ENCODE data around the gene CCDC28B.
"Not testable (repeated sequence)": the region's sequence is repeated elsewhere in the genome, so short reads cannot be mapped to it uniquely, and the experiment has no call there.

CCDC28B gene

DNA sequence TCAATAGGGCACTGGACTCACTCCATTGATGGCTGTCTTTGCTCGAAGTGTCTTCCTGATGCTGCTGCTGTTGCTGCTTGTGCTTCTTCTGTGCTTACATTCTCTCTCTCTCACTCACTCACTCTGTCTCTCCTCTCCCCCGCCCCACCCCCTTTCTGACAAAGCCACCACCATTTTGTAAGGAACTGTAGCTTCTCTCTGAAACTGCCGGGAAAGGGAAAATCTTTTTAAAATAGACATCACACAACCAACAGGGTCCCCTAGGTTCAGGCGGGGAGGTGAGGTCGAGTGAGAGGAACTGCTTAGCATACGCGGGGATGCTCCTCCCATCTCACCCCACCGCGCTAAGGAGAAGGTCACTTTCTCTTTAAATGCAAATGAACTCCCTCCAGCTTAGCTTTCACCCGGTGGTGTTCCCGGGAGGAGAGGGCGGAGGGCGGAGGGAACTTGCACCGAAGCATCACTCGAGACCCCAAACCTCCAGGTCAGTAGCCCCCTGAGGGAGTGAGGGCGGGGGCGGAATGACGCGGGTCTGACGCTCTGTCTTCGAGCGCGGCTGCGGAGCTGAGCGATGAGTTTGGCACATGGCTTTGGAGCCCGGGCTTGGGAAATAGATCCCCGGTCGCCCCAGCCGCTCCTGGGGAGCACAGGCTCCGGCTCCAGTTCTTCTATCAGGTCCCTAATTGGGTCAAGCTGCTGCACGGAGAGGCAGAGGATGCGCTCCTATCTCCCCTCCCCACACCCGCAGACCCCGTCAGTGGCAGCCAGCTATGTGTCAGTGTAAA is at the start of gene CCDC28B:
Gene CCDC28B, plus strand, starts transcription at position 370 of the 785 bp plus-strand sequence. CDS start 1,341 bp downstream, outside the sequence.
- DNase-seq: peak; percentile 43

DNA sequence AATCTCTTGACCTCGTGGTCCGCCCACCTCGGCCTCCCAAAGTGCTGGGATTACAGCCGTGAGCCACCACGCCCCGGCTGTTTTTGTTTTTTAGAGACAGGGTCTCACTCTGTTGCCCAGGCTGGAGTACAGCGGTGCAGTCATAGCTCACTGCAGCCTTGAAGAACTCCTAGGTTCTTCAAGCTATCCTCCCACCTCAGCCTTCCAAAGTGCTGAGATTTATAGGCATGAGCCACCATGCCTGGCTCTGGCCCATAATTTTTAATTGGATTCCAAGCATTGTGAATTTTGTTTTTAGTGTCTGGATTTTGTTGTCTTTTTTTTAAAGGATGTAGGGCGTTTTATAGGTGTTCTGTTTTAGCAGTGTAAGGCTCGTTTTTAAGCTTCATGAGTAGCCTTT is 49.5 kb upstream of the CCDC28B start:
- no peak for DNase-seq

DNA sequence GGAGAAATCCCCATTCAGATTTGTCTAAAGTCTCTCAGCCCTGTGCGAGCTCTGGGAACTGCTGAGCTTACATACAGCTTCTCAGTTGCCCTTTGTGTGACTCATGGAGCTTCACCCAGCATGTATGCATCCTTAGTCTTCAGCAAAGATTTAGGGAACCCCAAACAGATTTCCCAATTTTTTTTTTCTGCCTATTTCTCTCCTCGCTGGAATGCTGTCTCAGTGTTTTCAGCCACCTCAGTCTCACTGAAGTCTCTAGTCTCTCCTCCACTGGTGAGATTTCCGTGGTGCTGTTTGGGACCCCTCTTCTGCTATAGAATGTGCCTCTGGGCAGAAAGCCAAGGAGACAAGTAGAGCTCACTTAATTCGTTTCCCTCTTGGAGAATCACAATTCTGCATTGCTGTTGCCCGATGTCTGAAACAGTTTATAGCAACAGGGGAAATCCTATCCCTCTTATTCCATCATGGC is 49.0 kb upstream of the CCDC28B start:
- DNase-seq: no peak

DNA sequence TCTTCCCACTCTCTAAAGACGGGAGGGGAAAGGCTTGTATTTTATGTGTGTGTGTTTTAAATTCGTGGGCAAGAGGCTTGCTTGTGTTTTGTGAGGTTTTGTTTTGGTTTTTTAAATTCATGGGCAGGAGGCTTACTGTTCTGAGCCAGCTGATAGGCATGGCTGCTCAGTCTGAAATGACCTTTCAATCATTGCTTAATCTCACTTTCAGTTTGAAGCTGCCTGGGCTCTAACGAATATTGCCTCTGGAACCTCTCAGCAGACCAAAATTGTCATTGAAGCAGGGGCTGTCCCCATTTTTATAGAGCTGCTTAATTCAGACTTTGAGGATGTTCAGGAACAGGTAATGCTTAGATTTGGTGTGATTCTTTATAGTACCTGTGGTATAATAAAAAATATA is 41.2 kb upstream of the CCDC28B start:
- no peak for DNase-seq

DNA sequence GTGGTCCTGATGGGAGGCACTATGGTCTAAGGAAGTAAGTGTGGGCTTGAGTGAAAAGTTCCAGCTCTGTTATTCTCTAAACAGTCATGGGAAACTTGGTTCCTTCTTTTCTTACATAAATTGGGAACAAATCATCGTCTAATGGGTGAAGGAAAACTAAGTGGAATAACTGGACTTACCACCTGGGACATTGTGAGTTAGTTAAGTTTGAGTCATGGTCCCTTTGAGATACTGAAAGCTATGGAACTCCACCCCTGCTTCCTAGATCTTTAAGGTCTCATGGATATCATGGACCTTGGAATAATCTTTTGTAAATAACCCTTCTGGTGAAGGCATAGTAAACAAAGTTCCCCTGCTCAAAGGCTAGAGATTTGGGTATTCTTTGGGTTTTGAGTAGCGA is 37.0 kb upstream of the CCDC28B start:
- DNase-seq: no peak

DNA sequence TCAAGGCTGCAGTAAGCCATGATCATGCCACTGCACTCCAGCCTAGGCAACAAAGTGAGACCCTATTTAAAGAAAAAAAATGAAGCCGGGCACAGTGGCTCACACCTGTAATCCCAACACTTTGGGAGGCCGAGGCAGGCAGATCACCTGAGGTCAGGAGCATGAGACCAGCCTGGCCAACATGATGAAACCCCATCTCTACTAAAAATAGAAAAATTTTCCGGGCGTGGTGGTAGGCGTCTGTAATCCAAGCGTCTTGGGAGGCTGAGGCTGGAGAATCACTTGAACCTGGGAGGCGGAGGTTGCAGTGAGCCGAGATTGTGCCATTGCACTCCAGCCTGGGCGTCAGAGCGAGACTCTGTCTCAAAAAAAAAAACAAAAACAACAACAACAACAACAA is 34.8 kb upstream of the CCDC28B start:
- not testable (repeated sequence) for DNase-seq

DNA sequence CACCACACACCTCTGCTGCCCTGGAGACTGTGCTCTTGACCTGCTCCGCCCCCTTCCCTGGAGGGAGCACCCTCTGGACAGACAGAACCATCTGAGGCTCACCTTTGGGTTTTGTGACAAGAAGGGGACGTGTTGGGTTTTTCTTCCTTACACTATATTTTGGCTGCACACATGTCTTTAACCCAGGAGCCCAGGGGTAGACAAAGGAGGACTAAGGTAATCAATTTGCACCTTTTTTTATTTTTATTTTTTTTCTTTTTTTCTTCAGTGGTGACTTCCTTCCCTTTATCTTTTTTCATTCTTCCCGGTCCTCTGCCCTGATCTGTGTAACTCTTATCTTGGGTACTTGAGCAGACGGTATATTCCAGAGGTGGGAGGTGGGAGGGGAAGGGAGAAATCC is 29.4 kb upstream of the CCDC28B start:
- no peak for DNase-seq

DNA sequence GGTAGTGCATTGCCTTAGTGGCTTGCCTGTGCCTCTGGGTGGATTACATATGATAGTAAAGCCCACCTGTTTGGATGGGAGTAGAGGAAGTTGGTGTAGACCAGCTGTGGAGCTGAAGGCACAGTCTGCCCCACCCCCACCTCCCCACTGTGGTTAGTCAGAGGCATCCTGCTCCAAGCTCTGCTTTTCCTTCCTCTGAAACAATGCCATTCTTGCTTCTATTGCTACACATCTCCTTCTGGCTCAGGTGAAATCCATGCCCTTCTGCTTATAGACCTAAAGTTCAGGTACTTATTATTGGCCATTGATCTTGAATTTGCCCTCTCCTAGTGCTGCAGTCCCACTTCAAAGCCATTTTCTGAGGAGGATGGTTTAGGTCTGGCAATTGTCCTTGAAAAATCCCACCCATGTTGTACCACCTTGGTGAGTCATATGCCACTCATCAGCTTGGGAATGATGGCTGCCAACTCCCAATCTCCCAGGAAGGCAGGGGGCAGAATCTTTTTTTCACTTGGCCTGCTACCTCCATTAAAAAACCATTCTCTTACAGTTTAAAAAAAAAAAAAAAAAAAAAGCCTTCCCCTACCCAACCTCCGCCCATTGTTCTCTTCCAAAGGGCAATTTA is 27.7 kb upstream of the CCDC28B start:
- no peak for DNase-seq

DNA sequence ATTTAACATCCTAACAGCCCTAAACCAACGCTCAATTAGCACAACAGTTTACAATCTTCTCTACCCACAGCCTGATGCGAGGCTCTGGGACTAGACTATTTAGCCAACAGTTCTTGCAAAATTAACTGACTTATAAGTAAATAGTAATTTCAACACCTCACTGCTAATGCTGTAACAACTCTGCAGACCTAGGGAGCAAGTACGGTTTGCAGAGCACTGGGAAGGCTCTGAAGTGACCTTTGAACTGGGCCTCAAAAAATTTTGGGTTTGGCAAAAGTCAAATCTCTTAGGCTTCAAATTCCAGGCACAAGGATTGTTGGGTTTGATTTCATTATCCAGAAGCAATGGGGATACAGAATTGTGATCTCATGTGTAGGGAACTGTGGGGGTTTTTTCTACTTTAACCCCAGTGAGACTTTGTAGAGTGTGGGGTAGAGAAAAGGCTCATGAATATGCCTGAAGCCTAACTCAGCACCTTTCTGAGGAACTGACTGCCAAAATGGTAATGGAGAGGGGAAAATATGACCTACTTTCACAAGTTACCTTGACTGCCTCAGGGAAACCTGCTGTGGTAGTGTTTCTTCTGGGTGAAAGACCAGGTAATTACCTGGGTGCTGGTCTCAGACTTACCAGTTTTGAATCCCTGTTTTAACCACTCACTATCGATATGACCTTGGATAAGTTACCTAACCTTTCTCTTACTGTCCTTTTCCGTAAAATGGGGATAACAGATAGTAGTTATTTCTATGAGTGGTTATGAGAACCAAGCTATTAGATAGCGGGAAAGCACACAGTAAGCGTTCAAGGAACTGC is 21.8 kb upstream of the CCDC28B start:
- DNase-seq: no peak

DNA sequence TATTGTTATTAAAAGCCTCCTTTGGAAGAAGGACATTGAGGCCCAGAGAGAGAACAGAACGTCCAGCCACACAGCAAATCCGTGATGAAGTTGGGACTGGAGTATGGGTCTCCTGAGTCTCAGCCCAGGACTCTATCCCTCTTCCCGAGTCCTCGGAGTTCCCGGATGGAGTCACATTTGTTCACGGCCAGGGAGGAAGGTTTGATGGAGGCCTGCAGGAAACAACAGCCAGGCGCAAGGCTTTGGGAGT is 21.3 kb upstream of the CCDC28B start:
- DNase-seq: no peak

DNA sequence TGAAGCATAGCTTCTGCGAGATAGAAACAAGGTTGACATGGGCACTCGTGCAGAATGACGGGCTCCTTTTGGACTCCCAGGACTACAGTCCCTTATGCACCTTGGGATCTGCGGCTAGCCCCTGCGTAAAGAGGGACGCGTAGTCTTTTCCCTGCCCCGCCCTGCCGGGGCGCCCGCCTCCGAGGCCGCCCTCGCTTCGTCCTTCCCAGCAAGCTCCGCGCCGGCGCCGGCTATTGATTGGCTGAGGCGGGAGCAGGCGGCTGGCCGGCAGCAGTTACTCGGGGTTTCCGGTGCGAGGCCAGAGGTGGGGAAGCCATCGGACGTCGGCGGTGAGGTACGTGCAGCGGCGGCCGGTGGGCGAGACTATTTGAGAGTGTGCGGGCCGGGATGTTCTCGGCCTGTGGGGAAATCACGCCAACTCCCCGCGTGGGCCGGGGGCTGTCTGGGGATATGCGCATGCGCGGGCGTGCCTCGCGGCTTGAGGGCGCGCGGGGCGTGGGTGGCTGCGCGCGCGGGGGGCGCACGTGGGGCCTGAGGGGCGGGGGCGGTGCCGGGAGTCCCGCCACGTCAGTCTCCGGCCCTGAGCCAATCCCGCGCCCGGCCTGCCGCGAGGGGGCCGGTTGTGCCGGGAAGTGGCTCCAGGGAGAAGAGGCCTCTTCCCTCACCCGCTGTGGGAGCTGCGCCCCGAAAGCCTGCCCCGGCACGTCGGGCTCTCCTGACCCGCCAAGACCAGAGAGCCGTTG is 20.8 kb upstream of the CCDC28B start, which contains the start of gene TXLNA:
Gene TXLNA, plus strand, starts transcription at position 233 of the 743 bp plus-strand sequence. CDS start 671 bp downstream, outside the sequence.
- peak; percentile 91 for DNase-seq

DNA sequence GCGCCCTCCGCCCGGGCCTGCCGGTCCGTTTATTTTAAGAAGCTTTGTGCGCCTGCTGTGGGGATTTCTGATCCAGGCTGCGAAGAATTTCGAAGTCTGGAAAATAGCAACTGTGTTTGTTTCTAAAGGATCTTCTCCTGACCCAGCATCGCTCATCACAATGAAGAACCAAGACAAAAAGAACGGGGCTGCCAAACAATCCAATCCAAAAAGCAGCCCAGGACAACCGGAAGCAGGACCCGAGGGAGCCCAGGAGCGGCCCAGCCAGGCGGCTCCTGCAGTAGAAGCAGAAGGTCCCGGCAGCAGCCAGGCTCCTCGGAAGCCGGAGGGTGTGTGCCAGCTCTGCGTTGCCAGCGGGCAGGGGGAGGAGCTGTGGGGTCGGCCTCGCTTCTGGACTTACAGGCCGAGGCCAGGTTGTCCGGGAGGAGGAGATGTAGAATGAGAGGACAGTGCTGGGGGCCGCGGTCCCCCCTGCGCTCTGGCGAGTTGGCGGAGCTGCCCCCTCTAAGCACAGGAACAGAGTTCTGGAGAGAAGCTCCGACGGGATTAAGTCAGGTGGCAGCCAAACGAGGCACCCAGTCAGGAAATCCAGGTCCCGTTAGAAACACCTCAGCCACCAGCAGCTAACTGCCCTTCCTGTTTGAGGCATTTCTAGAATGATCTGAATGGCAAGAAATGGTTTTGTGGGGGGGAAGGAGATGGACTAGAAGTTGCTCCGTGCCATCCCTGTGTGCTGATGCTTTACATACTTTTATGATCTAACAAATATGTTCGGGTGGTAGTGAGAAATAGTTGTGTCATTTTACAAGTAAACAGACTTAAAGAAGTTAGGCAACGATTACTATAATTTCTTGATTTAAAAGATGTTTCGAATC is 20.0 kb upstream of the CCDC28B start:
- DNase-seq: peak; percentile 46

DNA sequence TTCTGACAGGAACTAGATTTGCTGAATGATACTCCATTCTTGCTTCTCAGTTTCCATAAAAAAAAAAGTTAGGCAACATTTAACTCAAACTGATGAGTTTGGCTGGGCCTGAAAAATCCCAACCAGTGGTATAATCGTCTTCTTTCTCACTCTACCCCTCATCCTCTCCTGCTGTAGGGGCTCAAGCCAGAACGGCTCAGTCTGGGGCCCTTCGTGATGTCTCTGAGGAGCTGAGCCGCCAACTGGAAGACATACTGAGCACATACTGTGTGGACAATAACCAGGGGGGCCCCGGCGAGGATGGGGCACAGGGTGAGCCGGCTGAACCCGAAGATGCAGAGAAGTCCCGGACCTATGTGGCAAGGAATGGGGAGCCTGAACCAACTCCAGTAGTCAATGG is 19.3 kb upstream of the CCDC28B start:
- DNase-seq: no peak

DNA sequence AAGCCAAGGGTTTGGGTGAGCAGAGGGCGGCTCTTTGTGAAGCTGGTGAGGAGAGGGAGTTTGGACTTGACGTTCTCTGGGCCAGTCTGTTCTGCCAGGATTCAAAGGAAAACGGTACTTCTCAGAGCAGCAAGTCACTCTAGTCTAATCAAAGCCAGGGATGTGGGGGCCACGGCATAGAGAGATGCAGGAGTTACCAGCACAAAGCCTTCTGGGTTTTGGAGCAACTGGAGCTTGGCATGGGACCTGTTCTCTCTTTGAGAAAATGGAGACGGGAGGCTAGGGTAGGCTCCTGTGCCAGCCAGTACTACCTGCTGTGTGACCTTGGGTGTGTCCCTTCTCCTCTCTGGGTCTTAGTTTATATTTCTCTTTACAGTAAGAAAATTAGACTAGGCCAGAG is 18.8 kb upstream of the CCDC28B start:
- DNase-seq: no peak

DNA sequence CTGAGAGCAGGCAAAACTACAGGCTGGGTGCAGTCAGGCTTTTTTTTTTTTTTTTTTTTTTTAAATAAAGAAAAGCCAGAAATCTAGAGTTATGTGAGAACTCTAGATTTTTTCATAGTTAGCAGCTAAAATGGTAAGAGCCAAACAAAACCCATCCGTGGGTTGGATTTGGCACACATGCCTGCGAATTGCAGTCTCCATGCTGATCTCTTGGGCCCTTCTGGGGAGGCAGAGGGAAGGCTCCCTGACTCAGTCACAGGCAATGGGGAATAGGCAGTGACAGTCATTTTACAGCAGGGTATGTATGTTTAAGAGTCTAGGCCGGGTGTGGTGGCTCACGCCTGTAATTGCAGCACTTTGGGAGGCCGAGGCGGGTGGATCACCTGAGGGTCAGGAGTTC is 18.3 kb upstream of the CCDC28B start:
- DNase-seq: no peak

DNA sequence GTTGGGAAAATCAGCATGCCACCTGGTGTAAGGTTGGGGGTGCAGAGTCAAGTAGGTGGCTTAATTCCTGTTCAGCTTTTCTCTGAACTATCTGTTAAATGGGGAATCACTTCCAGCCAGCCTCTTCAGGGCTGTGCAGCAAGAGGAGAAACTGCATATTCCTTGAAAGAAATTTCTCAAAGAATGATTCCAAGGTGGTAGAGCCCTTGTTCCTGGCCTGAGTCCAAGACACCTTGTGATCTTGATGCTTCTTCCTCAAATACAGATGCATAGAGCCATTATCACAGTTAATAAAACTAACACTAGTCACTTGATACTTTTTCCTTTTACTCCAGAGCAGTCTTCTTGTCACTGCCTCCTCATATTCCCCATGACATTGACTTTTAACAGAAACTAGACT is 15.7 kb upstream of the CCDC28B start:
- no peak for DNase-seq

DNA sequence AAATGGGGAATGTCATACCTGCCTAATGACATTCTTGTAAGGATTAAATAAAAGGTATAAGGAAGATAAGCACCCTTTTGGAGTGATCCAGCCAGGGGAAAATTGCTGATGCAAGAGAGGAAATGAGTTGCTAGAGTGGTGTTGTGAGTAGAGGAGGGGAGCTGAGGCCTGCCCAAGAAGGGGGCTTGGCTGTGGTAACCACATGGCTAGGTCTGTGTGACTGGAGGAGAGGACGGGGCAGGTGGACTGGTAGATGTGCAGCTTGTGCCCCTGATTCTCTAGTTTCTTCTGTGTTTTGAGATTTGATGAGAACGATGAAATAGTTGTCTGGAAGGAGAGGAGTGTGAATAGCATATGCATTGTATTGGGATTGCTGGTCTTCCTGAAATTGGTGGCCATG is 14.3 kb upstream of the CCDC28B start:
- no peak for DNase-seq

DNA sequence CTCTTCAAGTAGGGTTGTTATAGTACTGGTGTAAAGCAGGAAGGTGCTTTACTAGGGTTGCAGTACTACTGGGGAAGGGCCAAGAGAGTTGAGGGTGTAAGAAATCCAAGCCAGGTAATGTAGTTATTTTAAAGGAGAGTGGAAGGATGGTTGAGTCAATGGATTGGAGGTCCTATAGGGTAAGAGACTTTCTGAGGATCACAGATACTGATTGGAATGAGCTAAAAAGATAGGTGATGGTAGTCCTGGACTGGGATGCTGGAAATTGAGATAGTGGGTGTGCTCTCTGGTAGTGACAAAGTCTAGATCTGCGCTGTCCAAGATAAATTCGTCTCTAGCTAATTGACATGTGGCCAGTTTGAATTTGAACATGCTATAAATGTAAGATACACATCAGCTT is 13.9 kb upstream of the CCDC28B start:
- DNase-seq: no peak

DNA sequence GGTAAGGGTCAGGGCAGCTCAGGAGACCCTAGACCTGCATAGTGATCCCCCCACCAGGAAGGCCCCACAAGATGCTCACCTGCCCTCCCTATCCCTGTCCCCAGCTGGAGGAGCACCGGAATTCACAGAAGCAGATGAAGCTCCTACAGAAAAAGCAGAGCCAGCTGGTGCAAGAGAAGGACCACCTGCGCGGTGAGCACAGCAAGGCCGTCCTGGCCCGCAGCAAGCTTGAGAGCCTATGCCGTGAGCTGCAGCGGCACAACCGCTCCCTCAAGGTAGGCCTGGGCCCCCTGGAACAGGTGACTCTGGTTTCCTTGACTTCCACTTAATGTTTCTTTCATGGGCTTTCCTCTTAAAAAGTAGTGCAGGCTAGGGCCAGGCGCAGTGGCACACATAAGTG is 12.5 kb upstream of the CCDC28B start:
- no peak for DNase-seq

DNA sequence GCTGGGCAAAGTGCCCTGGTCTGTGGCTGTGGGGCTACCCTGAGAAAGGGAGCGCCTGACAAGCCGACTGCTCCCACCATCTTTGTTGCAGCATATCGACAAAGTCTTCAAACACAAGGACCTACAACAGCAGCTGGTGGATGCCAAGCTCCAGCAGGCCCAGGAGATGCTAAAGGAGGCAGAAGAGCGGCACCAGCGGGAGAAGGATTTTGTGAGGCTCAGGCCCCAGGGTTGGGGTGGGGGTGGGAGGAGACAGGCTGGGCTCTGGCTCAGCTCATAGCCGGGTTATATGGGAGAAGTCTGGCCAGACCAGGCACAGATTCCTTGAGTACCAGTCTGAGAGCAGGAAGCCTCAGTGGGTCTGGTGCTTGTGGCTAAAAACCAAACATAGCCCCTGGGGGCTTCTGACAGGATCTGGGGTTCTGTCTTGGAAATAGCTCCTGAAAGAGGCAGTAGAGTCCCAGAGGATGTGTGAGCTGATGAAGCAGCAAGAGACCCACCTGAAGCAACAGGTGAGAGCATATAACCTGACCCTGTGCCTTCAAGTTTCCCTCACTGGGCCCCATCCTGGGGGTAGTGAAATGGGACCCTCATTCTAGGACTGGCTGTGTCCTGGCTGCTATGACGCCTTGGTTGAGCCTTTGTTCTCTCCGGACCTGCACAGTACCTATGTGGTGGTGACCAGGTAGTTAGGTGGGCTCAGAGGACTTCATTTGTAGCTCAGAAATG is 8.0 kb upstream of the CCDC28B start:
- DNase-seq: no peak

DNA sequence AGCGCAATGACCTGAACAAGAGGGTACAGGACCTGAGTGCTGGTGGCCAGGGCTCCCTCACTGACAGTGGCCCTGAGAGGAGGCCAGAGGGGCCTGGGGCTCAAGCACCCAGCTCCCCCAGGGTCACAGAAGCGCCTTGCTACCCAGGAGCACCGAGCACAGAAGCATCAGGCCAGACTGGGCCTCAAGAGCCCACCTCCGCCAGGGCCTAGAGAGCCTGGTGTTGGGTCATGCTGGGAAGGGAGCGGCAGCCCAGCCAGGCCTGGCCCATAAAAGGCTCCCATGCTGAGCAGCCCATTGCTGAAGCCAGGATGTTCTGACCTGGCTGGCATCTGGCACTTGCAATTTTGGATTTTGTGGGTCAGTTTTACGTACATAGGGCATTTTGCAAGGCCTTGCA is 5.4 kb upstream of the CCDC28B start:
- DNase-seq: no peak

Data from stimulated activated CD4-positive, alpha-beta T cell treated with anti-CD3 and anti-CD28 coated beads, Interleukin-4, amount 100 ng/mL, for 24 hours (primary cell).